ENCODE measurements around the gene ENTHD1.

Gene ENTHD1

DNA sequence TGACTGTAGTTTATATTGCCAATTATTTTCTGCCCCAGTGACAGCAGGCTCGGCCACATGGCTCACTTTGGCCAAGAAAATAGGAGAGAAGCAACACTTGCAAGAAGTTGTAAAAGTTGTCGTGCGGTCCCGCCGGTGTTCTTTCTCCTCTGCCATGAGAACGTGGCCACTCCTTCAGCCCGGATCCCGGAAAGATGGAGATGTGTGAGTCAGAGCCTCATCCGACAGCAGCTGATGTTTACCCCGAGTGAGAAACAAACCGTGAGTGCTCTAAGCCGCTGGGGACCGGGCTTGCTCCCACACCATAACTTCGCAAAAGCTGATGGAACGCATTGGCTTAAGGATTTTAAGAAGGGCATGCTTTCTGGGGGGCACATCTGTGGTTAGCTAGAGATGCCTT lies 166.0 kb downstream of the ENTHD1 start:
- in situ Hi-C loops (cut with MboI; ENCODE audit: low pct_unique_long_range_greater_than_20kb, low sequenced_read_pairs, unreplicated experiment) = no loop called here
- TF ChIP-seq, protein P1, sequence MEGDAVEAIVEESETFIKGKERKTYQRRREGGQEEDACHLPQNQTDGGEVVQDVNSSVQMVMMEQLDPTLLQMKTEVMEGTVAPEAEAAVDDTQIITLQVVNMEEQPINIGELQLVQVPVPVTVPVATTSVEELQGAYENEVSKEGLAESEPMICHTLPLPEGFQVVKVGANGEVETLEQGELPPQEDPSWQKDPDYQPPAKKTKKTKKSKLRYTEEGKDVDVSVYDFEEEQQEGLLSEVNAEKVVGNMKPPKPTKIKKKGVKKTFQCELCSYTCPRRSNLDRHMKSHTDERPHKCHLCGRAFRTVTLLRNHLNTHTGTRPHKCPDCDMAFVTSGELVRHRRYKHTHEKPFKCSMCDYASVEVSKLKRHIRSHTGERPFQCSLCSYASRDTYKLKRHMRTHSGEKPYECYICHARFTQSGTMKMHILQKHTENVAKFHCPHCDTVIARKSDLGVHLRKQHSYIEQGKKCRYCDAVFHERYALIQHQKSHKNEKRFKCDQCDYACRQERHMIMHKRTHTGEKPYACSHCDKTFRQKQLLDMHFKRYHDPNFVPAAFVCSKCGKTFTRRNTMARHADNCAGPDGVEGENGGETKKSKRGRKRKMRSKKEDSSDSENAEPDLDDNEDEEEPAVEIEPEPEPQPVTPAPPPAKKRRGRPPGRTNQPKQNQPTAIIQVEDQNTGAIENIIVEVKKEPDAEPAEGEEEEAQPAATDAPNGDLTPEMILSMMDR (IDR thresholded peaks at IDR 0.05; ENCODE audit: extremely low read depth, insufficient read depth, missing control alignments) = no peak
- DNase-seq (ENCODE audit: low spot score) = no peak

- in situ Hi-C loops (cut with MboI; ENCODE audit: low pct_unique_long_range_greater_than_20kb, low sequenced_read_pairs, unreplicated experiment) = no loop called here
- TF ChIP-seq, protein P1 (IDR thresholded peaks at IDR 0.05; ENCODE audit: extremely low read depth, insufficient read depth, missing control alignments) = no peak
Measured at GRCh38 chr22:39725351-39726035, 168.1 kb downstream of the ENTHD1 start.

DNA sequence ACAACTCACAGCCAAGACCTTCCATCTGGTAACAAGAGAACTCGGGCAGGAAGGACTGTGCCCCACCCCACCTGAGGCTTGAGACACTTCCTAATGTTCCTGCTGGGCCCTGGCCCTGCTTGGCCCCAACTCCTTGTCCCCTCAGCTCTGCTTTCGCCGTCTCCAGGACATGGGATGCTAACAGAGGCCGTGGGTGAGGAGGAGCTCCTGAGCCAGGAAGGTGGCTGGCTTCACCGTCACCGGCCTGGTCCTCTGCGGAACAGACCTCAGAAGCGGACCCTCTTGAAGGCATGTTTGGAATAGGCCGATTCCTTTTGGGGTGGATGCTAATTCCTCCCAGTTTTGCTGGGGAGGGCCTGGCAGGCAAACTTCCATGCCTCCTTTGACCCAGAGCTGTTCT lies 168.7 kb downstream of the ENTHD1 start:
- in situ Hi-C loops (cut with MboI; ENCODE audit: low pct_unique_long_range_greater_than_20kb, low sequenced_read_pairs, unreplicated experiment) = no loop called here
- no peak for DNase-seq (ENCODE audit: low spot score)
- TF ChIP-seq, protein P1 (IDR thresholded peaks at IDR 0.05; ENCODE audit: extremely low read depth, insufficient read depth, missing control alignments) = no peak

More at GRCh38 chr22:39725351-39726035, 168.1 kb downstream of the ENTHD1 start:
- peak; percentile 13 for DNase-seq (ENCODE audit: low spot score)

- no peak for DNase-seq (ENCODE audit: low spot score)
- in situ Hi-C loops (cut with MboI; ENCODE audit: low pct_unique_long_range_greater_than_20kb, low sequenced_read_pairs, unreplicated experiment) = no loop called here
- TF ChIP-seq, protein P1 (IDR thresholded peaks at IDR 0.05; ENCODE audit: extremely low read depth, insufficient read depth, missing control alignments) = no peak
Measured at GRCh38 chr22:39724390-39724789, 169.2 kb downstream of the ENTHD1 start.

GRCh38 chr22:39723899-39724351 lies 169.6 kb downstream of the ENTHD1 start:
- no peak for DNase-seq (ENCODE audit: low spot score)
- in situ Hi-C loops (cut with MboI; ENCODE audit: low pct_unique_long_range_greater_than_20kb, low sequenced_read_pairs, unreplicated experiment) = no loop called here
- TF ChIP-seq, protein P1 (IDR thresholded peaks at IDR 0.05; ENCODE audit: extremely low read depth, insufficient read depth, missing control alignments) = no peak

DNA sequence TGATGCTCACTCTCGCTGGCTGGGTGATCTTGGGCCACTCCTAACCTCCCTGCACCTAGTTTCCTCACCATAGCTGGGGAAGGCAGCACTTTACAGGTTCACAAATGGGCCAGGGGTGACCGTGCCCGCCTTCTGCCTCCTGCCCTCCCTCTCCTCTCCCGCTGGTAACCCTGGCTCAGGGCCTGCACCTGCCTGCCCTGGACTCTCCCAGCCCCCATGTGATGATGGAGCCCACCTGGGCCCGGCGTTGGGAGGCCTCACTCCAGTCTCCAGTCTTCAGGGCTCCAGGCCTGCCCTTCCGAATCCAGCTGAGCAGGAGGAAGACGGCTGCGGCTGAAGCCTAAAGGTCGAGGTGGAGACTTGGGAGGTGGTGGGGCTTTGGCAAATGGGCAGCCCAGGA lies 170.1 kb downstream of the ENTHD1 start:
- TF ChIP-seq, protein P1 (IDR thresholded peaks at IDR 0.05; ENCODE audit: extremely low read depth, insufficient read depth, missing control alignments) = no peak
- no peak for DNase-seq (ENCODE audit: low spot score)
- in situ Hi-C loops (cut with MboI; ENCODE audit: low pct_unique_long_range_greater_than_20kb, low sequenced_read_pairs, unreplicated experiment) = no loop called here
